NCI-H2196 (cell line): ENCODE results near the gene SNAPC2.

Experiments
- DNase-seq: peaks from one replicate; lab custom pipeline; 2025; ENCODE audit not compliant: unreplicated experiment; lab: John Stamatoyannopoulos, UW

Gene SNAPC2

DNA sequence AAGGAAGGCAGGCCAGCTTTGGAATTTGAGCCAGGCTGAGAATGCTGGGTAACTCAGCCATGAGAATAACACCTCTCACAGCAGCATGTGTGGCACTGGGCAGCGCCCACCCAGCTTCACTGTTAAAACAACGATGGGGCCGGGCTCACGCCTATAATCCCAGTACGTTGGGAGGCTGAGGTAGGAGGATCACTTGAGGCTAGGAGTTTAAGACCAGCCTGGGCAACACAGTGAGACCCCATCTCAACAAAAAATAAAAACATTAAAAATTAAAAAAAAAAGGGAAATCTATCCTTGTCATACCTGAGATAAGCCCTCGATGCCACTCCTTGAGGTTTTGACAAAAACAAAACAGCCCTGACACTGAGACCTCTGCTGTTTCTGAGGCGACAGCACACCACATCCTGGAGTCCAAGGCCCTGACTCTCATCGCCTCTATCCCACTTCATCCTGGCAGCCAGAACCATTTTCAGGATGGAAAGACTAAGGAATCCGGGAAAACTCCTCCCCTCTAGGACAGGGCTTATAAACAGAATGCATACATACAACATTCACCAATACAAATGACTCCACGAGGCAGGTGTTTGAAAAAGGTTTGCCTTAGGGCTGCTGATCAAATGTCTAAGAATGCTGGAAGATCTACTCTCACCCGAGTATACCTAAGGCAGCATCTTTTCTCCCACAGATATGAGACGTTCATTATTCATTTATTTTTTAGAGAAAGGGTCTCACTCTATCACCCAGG is 46.0 kb downstream of the SNAPC2 start:
- no peak for DNase-seq

DNA sequence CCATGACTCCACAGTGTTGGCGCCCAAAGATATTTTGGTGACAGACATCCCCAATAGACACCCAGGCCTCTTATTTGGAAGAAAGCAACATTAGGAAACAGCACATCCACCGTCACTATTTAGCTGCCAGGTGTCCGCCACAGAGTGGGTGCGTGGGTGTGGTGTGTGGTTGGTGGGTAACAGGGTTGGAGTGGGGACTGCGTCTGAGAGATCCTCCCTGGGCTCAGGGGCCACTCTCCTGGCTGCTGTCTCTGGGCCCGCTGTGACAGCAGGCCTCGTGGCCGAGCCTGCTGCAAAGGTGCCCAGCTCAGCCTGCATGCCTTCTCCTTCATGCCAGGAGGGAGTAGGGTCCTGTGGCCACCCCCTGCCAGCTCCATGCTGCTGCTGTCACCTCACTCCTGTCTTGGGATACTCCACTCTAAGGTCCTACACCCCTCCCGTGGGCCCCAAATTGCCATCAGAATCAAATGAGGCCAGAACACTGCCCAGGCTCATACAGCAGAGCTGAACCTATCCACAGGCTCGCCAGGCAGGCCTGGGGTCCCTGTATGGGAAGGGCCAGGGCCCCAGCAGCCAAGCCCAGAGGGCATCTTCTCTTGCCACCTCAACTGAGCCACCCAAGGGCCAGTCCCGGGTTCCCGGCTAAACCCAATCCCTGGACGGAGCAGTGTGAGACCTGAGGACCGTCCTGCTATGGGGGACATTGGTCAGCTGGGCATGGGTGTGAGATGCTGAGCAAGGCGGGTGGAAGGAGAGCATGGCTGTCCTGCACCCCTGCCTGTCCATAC is 48.1 kb downstream of the SNAPC2 start:
- DNase-seq, result no peak

DNA sequence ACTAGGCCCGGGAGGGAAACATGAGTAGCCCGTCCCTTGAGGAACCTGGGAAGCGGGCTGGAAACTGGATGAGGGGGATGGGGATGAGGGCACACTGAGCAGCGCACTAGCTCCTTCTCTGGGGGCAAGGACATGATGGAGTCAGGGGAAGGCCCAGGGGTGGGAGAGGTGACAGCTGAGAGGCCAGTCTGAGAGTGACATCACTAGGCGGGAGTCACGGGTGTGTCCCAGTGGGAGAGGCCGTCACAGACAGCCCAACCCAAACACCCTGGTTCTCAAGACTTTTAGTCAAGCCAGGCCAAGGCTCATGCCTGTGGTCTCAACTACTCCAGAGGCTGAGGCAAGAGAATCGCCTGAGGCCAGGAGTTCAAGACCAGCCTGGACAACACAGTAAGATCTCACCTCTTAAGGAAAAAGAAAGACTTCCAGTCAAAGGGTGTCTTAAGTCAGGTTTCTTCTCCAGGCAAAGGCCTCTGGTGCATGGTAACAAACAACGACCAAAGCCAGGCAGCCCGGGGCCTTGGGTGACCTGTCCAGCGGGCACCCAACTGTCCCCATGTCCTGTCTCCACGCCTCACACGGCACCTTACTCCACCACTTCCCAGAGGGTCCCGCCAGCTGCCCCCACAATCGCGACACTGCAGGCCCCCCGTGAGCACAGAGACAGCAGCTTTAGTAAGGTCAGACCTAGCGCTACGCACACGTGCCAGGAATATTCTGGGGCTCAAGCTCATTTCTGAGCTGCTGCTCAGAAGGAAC is 48.8 kb downstream of the SNAPC2 start:
- DNase-seq, result no peak

DNA sequence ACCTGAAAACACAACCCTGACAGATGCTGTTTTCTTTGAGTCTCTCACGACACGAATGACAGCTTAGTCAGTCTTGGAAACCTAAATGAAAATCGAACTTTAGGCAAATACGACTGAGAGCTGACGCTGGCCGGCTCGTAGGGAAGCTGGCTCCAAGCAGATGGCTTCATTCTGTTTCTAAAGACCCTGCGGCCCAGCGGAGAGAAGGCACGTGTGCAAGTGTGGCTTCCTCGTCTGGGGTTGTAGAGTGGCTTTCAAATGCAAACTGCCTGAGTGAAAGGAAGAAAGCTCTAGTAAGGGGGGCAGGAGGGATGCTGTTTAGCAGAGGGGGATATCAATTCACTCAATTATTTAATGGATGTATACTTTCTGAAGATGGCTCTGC is 49.4 kb downstream of the SNAPC2 start:
- DNase-seq, result no peak

DNA sequence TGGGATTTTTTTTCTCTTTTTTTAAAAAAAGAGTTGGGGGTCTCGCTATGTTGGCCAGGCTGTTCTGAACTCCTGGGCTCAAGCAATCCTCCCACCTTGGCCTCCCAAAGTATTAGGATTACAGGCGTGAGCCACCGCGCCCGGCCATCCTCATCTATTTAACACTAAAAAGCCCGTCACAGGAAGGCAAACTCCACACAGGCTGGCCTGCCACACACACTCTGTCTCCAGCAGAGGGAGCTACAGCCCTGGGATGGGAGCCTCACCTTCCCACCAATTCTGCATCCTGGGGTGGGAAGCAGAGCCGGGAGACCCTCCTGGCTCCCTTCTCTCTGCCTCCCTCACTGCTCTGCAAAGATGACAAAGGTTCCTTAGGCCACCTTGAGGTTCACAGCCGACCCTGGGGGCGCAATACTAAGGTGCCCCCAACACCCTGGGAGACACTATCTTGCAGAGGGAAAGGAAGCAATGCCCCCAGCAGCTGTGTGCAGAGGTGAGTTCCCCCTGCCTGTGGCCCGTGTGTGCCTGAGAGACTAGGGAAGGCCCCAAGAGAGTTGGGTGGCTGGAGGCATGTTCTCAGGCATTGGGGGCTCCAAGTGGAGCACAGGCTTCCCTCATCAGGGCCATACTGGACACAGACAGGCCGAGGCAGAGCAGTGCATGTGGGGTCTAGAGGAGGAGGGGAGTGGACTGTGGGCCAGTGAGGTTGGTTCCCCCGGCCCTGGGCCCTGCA is 50.7 kb downstream of the SNAPC2 start:
- peak; percentile 64 for DNase-seq

DNA sequence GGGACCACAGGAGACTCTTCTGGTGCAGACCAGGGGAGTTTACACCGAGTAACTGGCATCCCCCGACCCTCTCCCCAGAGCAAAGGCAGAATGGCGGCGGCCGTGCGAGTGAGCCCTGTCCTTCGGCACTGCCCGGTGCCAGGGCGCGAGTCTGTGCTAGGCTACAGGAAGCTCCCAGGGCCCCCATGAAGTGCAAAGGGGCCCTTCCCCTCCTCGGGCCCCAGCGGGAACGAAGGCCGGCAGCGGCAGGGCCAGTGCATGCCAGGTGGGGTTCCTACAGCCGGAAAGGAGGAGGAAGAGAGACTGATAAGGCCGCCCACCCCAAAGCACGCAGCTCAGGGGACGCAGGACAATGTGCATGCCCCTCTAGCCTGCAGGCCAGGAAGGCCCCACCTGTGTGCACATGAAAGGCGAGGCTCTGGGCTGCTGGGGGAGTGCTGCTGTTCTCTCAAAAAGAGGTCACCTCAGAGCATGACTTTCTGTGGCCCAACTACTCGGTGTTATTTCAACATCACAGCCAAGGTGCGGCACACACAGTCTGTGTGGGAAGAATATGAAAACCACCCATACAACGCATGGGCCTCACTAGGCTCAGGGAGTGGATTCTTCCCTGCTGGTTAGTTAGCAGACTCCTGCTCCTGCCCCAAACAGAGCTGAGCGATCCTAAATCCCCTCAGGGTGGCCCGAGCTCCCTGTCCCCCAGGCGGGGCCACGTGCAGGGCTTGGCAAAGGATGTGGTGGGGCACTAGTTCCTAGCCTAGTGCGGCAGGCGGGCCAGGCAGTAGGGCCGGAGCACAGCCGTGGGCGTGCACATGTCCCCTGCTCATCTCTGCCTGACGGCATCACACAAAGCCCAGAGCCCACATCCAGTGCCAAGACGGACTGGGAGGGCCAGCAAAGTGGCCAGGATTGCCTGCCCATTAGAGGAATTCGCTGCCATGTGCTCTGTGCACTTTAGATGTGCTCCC is 51.7 kb downstream of the SNAPC2 start:
- no peak for DNase-seq
